Measurements from ENCODE around the gene TFDP2.

GRCh38 chr3:142087676-142088075, 61.7 kb downstream of the TFDP2 start:
- TF ChIP-seq POLR2AphosphoS5 (IDR thresholded peaks at IDR 0.05; ENCODE audit: low read depth, low read length), result no peak
- TF ChIP-seq, protein P1, sequence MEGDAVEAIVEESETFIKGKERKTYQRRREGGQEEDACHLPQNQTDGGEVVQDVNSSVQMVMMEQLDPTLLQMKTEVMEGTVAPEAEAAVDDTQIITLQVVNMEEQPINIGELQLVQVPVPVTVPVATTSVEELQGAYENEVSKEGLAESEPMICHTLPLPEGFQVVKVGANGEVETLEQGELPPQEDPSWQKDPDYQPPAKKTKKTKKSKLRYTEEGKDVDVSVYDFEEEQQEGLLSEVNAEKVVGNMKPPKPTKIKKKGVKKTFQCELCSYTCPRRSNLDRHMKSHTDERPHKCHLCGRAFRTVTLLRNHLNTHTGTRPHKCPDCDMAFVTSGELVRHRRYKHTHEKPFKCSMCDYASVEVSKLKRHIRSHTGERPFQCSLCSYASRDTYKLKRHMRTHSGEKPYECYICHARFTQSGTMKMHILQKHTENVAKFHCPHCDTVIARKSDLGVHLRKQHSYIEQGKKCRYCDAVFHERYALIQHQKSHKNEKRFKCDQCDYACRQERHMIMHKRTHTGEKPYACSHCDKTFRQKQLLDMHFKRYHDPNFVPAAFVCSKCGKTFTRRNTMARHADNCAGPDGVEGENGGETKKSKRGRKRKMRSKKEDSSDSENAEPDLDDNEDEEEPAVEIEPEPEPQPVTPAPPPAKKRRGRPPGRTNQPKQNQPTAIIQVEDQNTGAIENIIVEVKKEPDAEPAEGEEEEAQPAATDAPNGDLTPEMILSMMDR (IDR thresholded peaks at IDR 0.05; ENCODE audit: control extremely low read depth in 1 of 3, insufficient read depth in 1 of 3, low read depth in 1 of 3, low read length in 3 of 3), result no peak

All from H1 (cell line).